ENCODE results near the gene ANKRD39. TPM values are rescaled to one million over a fixed set of nuclear protein-coding genes. Genes with fewer than 3 reads are reported as not detected.

The ANKRD39 gene
- total and polyA plus RNA-seq, 10 of the 15 experiments (the other 5 are each of a cell fraction or from before 2014, with no cell fraction given): 7.4 to 36.2 (median 23.7) TPM

- ATAC-seq (no peak), DNase-seq (ENCODE audit: low read depth, low spot score) (no peak), FAIRE-seq (no peak)
- H3K4me3 ChIP-seq: no peak overlapping the region
- CTCF ChIA-PET: no interaction called here
- H4K20me1 ChIP-seq (ENCODE audit: control insufficient read depth, insufficient read depth): 0 out of 2 replicates have a peak, but pooled peaks cover 3% of the 10 kb centered on the region
- WGBS (ENCODE audit: insufficient coverage, insufficient replicate concordance, low lambda C conversion rate, missing lambda C conversion rate): 96% methylated on average over 14 of the region's 14 CpGs
- POLR2A ChIA-PET: no interaction called here
- in situ Hi-C loops (cut with MboI) (no loop called here), intact Hi-C loops (cut with micrococcal nuclease; ENCODE audit: unreplicated experiment) (no loop called here)
- peaks cover 4% of the 10 kb centered on the region for H3K79me2 ChIP-seq (ENCODE audit: control insufficient read depth, insufficient read depth, low read length)
- no peak overlapping the region for H2AFZ ChIP-seq (ENCODE audit: control insufficient read depth, low read depth, low read length)
- no peak overlapping the region for H3K9ac ChIP-seq (ENCODE audit: control insufficient read depth, insufficient read depth, low read length)
- BruUV-seq (replicated peaks): no TSS peak
- TF ChIP-seq GATAD2B (conservative IDR thresholded peaks at IDR 0.05; ENCODE audit: low read depth) (no peak), NFIC (IDR thresholded peaks at IDR 0.05; ENCODE audit: low read depth, low read length) (no peak), JUND (IDR thresholded peaks at IDR 0.05; ENCODE audit: low read depth, low read length) (no peak), NFYB (IDR thresholded peaks at IDR 0.05; ENCODE audit: insufficient read depth, low read depth, low read length) (no peak), TCF3 (IDR thresholded peaks at IDR 0.05; ENCODE audit: borderline replicate concordance, insufficient read depth, low read depth, low read length) (no peak)
- no peak overlapping the region for H3K27ac ChIP-seq (ENCODE audit: control insufficient read depth, insufficient read depth)
- peaks cover 7 to 13% of the 10 kb centered on the region in 2 experiments; a peak in 3 of 4 replicates for H3K36me3 ChIP-seq (ENCODE audit: control insufficient read depth in 2 of 2, insufficient read depth in 2 of 2, low read length in 1 of 2)
- no peaks in the 10 kb centered on the region for H3K9me3 ChIP-seq (replicated peaks; ENCODE audit: control insufficient read depth, insufficient read depth, low read length)
- H3K27me3 ChIP-seq (replicated peaks in 1 of 2; ENCODE audit: control insufficient read depth in 2 of 2, insufficient read depth in 2 of 2, low read length in 1 of 2): no peaks in the 10 kb centered on the region
- no peaks in the 10 kb centered on the region for H3K4me1 ChIP-seq (ENCODE audit: control insufficient read depth, insufficient read depth, low read length)
- no peak overlapping the region for H3K4me2 ChIP-seq (ENCODE audit: control insufficient read depth, insufficient read depth)
- SMC1A ChIA-PET (ENCODE audit: uncharacterized antibody, unreplicated experiment): no interaction called here
- RAD21 ChIA-PET (ENCODE audit: unreplicated experiment): no interaction called here
Observed at GRCh38 chr2:96825057-96825456, 32.8 kb downstream of the ANKRD39 start.

GRCh38 chr2:96824079-96824870, 33.5 kb downstream of the ANKRD39 start:
- BruUV-seq (replicated peaks): no TSS peak
- Histone ChIP-seq H3K4me2 (ENCODE audit: control insufficient read depth, insufficient read depth) (no peak overlapping the region), H3K27ac (ENCODE audit: control insufficient read depth, insufficient read depth) (no peak overlapping the region), H4K20me1 (ENCODE audit: control insufficient read depth, insufficient read depth) (0 out of 2 replicates have a peak, but pooled peaks cover 3% of the 10 kb centered on the region), H3K9ac (ENCODE audit: control insufficient read depth, insufficient read depth, low read length) (no peak overlapping the region), H3K79me2 (ENCODE audit: control insufficient read depth, insufficient read depth, low read length) (peaks cover 5% of the 10 kb centered on the region), H3K4me1 (ENCODE audit: control insufficient read depth, insufficient read depth, low read length) (no peaks in the 10 kb centered on the region), H3K36me3 (ENCODE audit: control insufficient read depth in 2 of 2, insufficient read depth in 2 of 2, low read length in 1 of 2) (peaks cover 3 to 13% of the 10 kb centered on the region in 2 experiments; a peak in 3 of 4 replicates), H3K4me3 (no peak overlapping the region), H3K9me3 (replicated peaks; ENCODE audit: control insufficient read depth, insufficient read depth, low read length) (no peaks in the 10 kb centered on the region), H2AFZ (ENCODE audit: control insufficient read depth, low read depth, low read length) (no peak overlapping the region), H3K27me3 (replicated peaks in 1 of 2; ENCODE audit: control insufficient read depth in 2 of 2, insufficient read depth in 2 of 2, low read length in 1 of 2) (no peaks in the 10 kb centered on the region)
- ChIA-PET CTCF (interaction anchor here (1.0 kb wide), 1 partner anchor 9 kb away, joined by 3 read pairs; no protein-coding TSS in a partner anchor), SMC1A (ENCODE audit: uncharacterized antibody, unreplicated experiment) (no interaction called here), POLR2A (interaction anchor here (0.7 kb wide), 1 partner anchor 785 kb away, joined by 3 read pairs; no protein-coding TSS in a partner anchor), RAD21 (ENCODE audit: unreplicated experiment) (no interaction called here)
- intact Hi-C loops (cut with micrococcal nuclease; ENCODE audit: unreplicated experiment): no loop called here
- peak; percentile 27 for FAIRE-seq
- WGBS (ENCODE audit: insufficient coverage, insufficient replicate concordance, low lambda C conversion rate, missing lambda C conversion rate): 80% methylated on average over 6 of the region's 6 CpGs
- in situ Hi-C loops (cut with MboI): no loop called here
- ATAC-seq: no peak
- DNase-seq (ENCODE audit: low read depth, low spot score): no peak
- TF ChIP-seq NR2F1 (conservative IDR thresholded peaks at IDR 0.05) (no peak), CBX5 (IDR thresholded peaks at IDR 0.05; ENCODE audit: low read depth) (no peak), TCF3 (IDR thresholded peaks at IDR 0.05; ENCODE audit: borderline replicate concordance, insufficient read depth, low read depth, low read length) (no peak), ELK1 (IDR thresholded peaks at IDR 0.05; ENCODE audit: low read depth, low read length) (no peak), POLR2AphosphoS2 (IDR thresholded peaks at IDR 0.05; ENCODE audit: low read depth, low read length) (no peak), REST (IDR thresholded peaks at IDR 0.05; ENCODE audit: low read depth, low read length) (no peak), PML (IDR thresholded peaks at IDR 0.05; ENCODE audit: low read length) (no peak), MYB (IDR thresholded peaks at IDR 0.05; ENCODE audit: borderline replicate concordance, low read depth, low read length) (no peak)

All from GM12878 (cell line).